Fibroblast of skin of right quadriceps (primary cell): Measurements from ENCODE around the gene SLC25A21.
"Not testable (repeated sequence)": the region's sequence is repeated elsewhere in the genome, so short reads cannot be mapped to it uniquely, and the experiment has no call there.

Experiments used
- DNase-seq: peaks from one replicate; pipeline ENCODE4 v3.0.0-alpha.2; 2013

The SLC25A21 gene

DNA sequence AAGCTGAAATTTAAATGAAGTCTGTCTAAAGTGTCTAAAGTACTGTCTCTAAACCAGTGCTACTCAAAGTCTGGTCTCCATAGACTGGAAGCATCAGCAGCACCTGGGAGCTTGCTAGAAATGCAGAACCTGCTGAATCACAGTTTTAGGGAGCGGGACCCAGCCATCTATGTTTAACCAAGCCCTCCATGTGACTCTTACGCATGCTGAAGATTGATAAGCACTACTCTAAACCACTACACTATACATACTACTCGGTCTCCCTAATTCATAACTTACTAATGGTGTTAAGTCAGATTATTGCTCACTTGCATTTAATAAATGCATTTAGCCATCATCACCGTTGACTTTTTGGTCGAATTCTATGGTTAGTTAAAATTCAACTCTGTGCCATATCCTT lies 88.8 kb downstream of the SLC25A21 start:
- no peak for DNase-seq

DNA sequence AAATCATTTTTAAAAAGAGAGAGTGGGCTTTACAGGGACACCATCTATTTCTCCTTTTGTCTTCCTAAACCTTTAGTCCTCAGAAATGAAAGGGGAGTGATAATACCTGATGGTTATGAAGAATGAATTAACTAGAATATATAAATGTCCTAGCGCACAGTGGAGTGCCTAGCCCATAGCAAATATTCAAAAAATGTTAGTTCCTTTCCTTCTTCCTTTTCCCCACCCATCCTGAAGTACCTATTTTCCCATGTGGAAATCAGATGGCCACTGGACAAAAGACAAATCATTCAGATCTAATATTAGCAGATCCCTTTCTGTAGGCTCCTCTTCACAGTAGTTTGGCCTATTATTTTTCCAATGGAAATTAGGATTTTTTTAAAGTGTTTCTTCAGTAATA lies 90.0 kb downstream of the SLC25A21 start:
- no peak for DNase-seq

DNA sequence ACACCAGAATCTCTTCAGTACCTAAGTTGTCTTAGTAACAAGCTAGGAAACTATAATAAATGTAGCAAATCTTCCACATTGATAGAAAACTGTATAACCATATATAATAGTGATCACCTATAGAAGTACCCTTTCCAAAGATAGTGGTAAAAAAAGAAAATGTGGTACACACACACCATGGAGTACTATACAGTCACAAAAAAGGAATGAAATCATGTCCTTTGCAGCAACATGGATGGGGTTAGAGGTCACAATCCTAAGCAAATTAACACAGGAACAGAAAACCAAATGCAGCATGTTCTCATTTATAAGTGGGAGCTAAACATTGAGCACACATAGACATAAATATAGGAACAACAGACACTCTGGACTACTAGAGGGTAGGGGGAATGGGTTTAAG lies 90.5 kb downstream of the SLC25A21 start:
- no peak for DNase-seq

DNA sequence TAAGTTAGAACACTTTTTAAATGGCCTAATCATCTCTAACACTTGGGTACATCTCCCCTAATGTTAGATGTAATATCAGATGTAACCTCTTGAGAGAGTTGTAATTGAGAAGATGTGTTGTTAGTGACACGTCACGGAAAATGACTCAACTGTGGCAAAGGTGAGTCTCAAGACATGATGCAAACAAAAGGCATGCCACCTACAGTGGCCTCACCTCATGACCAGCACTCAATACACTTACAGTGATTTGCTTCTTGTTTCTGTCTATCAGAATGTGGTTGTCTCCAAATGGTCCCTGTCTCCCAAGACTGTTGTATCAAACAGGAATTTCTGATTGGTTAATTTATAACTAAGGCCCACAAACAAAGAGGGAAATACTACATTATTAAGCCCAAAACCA lies 91.2 kb downstream of the SLC25A21 start:
- no peak for DNase-seq

DNA sequence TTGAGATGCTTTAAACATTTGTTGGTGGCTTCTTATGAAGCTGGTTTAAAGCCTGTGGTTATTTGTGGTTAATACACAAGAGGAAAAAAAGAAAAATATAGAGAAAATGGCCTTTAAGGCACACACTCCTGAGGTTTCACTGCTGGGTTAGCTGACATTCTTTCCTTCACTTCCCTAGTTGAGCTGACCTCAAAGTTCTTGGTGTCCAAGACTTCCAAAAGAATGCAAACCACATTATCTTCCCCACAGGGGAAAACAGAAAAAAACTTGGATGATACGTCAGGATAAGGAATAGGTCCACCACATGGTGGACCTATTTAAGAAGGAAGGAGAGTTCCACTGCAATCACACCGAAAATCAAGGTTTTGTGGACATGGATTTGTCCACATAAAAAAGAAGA lies 94.3 kb downstream of the SLC25A21 start:
- DNase-seq = peak; percentile 51

DNA sequence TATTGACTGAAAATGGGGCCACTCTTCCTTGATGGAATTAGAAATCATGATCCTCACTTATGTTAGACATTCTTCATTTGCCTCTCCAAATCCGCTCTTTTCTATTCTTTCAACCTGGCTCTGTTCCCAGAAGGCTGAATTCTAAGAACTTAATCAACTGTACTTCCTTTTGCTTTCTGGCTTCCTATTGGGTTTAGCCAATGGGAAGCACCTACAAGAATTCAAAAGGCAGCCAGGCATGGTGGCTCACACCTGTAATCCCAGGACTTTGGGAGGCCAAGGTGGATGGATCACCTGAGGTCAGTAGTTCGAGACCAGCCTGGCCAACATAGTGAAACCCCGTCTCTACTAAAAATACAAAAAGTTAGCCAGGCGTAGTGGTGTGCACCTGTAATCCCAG lies 98.1 kb downstream of the SLC25A21 start:
- not testable (repeated sequence) for DNase-seq

DNA sequence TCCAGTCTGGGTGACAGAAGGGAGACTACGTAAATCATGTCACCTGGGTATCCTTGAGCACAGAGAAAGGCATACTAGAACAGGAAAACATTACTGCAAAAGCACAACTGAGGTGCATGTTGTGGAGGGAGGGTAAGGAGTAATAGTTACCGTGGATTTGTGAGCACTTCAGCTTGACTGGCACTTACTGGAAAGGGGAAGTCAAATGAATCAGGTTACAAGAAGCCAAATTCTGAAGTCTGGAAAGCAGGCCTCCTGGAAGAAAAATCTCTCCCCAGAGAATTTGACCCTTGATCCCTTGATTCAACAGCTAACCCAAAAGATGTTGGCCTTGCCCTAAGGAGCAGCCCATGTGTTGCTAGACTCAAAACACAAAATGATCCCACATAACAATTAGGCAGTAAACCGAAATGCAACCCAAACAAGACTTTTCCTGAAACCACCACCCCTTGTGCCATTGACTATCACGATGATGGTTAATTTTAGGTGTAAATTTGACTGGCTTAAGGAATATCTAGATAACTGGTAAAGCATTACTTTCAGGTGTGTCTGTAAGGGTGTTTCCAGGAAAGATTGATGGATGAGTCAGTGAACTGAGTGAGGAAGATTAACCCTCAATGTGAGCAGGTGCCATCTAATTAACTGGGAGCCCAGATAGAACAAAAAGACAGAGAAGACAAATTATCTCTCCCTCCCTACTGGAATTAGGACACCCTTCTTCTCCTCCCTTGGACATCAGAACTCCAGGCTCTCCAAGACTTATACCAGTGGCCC lies 108.8 kb downstream of the SLC25A21 start:
- DNase-seq = no peak

DNA sequence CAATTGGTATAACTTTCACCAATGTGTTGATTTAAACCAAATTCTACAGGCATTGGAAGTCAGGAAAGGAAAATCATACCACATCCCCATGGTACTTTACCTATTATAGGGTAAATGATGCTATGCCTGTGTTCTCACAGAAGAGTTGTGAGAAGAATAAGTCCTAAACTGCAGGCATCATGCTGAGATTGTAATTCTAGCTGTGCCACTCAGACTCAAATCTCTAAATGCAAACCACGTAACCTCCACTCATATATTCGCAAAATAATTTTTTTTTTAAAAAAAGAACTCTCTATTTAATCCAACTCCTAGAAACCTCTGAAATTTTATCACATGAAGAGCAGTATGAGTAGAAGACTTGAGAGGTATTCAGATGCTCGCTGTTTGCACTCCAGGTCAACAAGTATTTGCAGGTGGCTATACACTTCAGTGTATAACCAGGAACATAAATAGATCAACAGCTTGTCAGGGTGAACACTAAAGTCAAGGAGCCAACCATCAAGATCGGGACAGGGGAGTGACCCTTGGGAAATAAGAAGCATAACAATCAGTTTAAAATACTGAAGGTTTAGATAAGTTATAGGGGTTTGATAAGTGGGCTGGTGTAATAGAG lies 110.1 kb downstream of the SLC25A21 start:
- DNase-seq = no peak

DNA sequence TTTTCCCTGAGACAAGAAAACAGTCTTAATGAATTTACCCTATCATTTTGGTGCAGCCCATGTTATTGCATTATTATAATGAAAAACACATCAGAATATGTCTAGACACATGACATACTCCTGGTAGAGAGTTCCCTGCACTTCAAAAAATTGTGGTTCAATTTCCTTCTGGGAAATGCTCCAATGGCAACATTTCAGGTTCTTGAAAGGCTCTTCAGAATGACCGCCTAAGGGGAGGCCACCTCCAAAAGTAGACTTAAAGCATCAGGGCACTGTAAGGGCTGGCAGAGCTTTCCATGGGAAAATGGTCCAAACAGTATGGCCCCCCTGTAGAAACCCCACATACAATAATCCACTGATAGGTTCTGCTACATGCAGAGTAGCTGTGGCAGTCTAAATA lies 110.7 kb downstream of the SLC25A21 start:
- DNase-seq = no peak

DNA sequence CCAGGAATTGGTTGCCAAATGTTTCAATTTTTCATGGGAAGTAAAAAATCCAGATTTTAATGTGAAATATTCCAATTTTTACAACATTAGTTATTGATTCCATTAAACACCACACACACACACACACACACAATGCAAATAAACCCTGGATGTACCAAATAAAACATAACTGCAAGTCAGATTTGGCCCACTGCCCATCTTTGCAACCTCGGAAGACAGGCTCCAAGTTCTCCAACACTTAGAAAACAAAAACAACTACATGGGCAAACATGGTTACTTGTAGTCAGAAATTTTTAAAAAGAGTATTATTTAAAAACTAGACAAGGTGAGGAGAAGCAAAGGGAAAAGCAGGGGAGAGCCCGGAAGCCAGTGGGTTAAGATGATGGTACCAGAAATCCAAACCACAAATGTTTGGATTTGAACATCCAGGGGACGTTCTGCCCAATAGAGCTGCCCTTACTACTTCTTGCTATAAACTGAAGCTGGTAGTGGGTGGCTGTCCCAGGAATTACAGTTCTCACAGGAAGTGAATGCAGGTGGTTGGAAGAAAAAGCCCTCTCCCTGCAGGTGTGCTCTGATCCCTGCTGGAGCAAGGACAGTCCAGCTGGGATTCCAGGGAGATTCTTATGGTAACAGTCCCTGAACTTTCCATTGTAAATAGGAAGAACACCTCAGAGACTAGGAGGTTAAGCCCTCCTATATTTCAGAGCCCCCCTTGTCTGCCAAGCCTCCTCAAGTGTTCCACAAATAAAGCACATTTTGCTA lies 111.7 kb downstream of the SLC25A21 start:
- DNase-seq = no peak

DNA sequence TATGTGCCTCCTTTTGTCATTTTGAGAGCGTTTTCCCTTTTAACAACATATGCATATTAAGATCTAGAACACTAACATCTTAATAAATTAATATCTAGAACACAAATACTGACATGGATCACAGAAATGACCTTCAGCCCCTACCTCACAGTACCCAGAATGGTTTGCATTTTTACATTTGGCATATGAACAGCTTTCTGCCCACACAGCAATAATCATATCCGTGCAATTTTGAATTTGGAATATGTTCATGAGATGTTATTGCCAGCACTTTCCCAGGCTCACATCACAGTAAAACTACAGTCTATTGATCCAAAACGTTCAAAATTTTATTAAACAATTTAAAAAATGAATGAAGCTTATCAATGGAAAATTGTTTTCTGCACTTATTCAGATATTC lies 114.6 kb downstream of the SLC25A21 start:
- DNase-seq = no peak

DNA sequence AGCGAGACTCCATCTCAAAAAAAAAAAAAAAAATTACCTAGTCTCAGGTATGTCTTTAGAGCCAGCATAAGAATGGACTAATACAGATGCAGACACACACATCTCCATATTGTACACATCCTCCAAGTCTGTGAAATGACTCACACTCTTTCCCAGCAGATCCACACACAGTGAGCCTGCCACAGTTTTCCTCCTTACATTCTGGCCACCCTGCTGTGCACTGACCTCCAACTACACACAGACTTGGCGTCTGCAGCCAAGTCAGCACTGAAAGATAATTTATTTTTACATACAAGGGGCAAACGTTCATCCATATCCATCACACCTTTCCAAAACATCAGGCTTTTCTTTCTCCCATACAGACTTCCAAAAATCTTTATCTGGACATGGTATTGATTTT lies 115.9 kb downstream of the SLC25A21 start:
- peak; percentile 81 for DNase-seq

DNA sequence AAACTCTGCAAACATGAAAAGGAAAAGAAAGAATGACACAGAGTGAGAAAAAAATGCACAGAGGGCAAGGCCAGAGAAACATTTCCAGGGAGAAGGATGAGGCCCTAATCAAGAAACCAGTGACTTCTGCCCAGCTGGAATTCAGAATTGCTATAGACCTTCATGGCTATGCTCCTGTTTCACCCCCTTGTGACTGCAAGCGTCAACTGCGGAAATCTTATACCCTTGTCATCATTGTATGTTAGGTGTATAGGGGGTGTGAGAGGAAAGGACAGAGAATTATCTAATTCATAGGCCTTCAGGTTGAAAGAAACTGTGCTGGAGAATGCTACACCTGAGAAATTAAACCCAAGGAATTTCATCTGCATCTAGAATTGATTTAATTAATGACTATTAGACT lies 117.5 kb downstream of the SLC25A21 start:
- no peak for DNase-seq

DNA sequence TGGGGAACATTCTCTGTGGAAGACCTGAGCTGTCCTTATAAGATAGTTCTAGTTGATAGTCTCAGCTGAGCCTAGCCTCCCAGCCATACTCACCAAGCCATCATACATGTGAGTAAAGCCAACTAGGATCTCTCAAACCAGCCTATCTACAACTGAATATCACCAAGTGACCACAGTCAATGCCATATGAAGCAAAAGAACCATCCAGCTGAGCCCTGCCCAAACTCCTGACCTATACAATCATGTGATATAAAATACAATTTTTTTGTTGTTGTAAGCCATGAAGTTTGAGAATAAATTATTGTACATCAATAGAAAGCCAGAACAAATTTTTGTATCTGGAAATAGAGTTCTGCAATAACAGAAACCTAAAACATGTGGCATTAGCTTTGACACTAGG lies 118.3 kb downstream of the SLC25A21 start:
- no peak for DNase-seq

DNA sequence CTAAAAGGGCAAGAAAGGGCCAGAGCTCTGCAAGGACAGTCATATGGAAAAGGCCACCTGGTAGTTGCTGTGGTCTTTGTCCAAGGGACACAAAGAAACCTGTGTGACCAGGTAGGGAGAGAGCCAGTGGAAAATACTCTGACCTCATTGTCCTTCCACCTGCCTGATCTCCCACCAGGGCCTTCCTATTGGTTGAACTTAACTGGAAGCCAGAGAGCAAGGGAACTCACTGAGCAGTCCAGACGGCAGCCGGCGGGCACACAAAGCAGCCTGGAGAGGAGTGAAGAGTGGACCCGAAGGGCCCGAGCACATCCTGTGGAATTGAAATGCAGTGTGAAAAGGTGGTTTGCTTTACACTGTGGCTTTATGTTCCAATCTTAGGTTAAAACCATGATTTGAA lies 120.7 kb downstream of the SLC25A21 start:
- DNase-seq = no peak

DNA sequence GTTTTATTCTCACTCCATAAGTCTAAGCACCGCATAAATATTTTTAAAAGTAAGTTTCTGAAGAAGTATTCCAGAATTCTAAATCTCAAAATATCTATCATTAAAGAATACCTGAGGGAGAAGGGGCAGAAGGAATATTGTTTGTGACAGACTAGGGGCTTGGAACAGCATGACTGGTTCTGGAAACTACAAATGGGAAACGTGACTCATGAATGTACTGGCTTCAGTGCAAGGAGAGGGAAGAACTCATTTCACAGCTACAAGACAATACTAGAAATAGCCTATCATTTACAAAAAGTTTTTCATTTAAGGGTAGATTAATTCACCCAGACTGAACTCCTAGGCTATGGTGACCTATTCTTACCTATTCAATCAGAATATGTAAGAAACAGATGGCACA lies 121.3 kb downstream of the SLC25A21 start:
- no peak for DNase-seq

DNA sequence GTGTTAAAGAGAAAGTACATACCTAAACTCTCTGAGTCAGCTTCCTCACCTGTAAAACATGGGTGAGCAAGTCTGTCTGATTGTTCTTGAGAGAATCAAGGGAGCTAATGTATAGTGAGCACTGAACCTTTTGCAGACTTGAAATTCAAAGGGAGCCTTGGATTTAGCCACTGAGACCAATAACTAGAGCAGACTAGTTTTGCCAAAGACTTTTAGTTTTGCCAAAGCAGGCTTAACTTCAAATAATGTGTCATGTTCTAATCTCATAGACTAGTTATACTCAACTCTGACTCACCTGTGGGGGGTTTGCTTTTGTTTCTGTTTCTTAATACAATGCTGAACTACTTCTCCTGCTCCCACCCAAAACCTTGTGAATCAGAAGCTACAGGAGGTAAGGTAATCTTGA lies 123.7 kb downstream of the SLC25A21 start:
- peak; percentile 34 for DNase-seq

DNA sequence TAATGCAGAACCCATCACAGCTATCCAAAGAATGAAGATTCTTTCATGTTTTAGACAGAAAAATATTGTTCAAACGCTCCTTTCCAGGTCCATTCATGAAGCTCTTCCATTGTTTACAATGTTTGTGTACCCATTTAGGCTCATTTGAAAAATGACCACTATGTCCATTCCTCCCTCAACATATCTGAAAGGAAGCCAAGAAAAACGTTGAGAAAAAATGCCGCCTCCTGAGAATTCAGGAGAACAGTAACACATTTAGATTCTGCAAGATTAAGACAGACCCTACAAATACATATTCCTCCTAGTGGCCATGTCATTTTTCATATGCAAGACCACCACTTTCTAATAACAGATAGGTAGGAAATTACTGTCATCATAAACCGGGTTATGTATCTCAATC lies 124.4 kb downstream of the SLC25A21 start:
- no peak for DNase-seq

DNA sequence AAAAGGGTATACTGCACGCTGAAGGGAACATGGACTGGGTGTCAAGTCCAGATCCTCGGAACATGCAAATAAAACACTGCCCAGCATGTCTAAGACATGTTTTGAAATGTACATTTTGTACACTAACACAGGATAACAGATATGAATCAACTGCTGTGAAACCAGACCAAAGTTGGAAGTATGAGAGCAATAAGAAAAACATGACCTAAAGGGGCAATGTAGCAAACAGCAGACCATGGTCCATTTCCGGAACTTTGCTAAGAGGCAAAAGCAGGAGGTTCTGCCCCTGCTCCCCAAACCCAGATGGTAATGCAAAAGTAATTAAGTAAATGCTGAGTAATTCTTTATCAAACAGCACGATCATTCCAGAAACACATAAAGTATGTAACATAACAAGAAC lies 125.2 kb downstream of the SLC25A21 start:
- no peak for DNase-seq

DNA sequence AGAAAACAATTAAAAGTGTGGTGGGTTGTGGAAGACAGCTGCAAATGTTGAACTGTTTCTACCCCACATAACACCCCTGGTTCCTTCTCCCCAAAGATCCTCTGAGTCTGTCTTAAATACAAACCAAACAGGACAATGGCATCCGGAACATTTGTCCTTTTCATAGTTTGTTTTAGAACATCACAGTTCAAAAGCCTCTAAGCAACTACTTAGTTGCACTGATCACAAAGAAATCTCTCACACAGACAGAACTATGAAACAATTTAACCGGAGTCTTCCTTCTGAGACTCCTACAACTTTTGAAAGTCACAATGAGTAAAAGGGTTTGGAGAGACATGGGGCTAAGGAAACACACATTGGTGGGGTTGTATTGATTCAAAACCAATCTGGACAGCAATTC lies 125.6 kb downstream of the SLC25A21 start:
- no peak for DNase-seq

DNA sequence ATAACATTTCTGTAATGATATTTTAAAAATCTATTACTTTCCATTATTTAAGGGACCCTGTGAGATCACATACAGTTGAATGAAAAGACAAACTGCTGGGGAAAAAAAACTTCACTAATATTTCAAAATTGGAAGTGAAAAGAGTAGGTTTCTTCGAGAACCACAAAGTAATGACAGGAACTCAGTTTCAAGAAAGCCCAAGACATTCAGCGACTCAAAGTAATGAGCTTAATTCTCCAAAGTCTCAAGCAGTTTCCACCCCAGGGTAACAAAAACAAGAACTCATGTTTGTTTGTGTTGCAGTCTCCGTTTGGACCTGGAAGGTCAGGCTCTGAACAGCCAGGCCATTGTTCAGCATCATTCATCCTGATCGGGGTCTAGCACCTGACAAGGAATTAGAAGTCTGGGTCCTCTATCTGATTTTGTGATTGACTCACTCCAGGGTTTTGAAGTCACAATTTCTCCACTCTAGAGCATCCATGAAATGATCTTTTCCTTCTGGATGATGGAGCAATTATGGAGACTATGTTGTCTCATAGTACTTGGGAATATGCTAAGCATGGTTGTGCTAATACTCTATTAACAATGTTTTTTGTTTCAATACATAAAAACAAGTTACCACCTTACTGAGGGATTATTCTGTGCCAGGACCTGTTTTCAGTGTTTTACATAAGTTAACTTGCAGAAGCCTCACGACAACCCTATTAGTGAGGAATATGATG lies 126.9 kb downstream of the SLC25A21 start:
- no peak for DNase-seq

DNA sequence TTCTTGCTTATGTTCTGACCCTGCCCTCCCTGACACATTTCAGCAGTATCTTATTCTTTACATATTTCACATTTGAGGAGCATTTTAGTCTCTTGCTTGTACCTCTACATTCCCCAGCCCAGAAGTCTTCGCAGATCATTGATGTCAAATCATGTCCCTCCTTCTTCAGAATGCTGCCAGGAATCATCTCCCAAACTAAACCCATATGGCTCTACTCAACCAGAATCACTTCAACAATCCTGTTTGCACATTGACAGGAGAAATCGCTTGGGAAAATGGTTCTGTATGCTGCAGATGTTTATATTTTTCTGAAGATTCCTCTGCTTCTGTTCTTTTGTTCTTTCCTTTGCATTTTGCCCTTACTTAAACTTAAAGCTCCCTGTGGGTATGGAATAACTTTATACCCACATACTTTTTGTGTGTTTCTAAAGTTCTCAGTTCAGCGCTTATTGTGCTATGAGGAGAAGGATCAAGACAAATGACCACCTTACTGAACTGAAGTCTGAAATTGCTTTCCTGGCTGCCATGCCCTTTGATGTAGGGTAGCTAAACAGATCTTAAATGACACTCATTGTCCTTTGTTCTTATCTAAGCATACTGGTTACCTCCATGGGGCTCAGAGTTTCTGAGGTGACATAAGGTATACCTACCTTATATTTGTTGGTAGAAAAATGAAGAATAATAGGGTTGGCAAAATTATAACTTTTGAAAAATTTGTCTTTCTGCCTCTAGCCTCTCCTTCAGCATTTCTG lies 134.6 kb downstream of the SLC25A21 start:
- no peak for DNase-seq
